ENCODE measurements around the gene DEFB113.

DEFB113 gene

GRCh38 chr6:49935387-49935786 is 34.0 kb downstream of the DEFB113 start:
- DNase-seq (ENCODE audit: low read depth), result no peak

- no peak for DNase-seq (ENCODE audit: low read depth)
Measured at GRCh38 chr6:49934770-49935169, 34.7 kb downstream of the DEFB113 start.

- DNase-seq (ENCODE audit: low read depth), result no peak
Measured at GRCh38 chr6:49933526-49933925, 35.9 kb downstream of the DEFB113 start.

GRCh38 chr6:49929340-49929739 is 40.1 kb downstream of the DEFB113 start:
- DNase-seq (ENCODE audit: low read depth), result no peak

- no peak for DNase-seq (ENCODE audit: low read depth)
Measured at GRCh38 chr6:49923826-49924225, 45.6 kb downstream of the DEFB113 start.

GRCh38 chr6:49919935-49920644 is 49.3 kb downstream of the DEFB113 start:
- DNase-seq (ENCODE audit: low read depth), result no peak

GRCh38 chr6:49919261-49919660 is 50.2 kb downstream of the DEFB113 start:
- no peak for DNase-seq (ENCODE audit: low read depth)

GRCh38 chr6:49918787-49919186 is 50.6 kb downstream of the DEFB113 start:
- no peak for DNase-seq (ENCODE audit: low read depth)
